NCI-H69 (cell line): ENCODE measurements around the gene TMEM62.
"Not testable (repeated sequence)": the region's sequence is repeated elsewhere in the genome, so short reads cannot be mapped to it uniquely, and the experiment has no call there.

Experiments used
- DNase-seq: peaks from one replicate; lab custom pipeline; 2025; lab: John Stamatoyannopoulos, UW

TMEM62 gene

DNA sequence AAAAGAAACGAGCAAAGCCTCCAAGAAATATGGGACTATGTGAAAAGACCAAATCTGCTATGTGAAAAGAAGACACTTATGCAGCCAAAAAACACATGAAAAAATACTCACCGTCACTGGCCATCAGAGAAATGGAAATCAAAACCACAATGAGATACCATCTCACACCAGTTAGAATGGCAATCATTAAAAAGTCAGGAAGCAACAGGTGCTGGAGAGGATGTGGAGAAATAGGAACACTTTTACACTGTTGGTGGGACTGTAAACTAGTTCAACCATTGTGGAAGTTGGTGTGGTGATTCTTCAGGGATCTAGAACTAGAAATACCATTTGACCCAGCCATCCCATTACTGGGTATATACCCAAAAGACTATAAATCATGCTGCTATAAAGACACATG is 43.8 kb downstream of the TMEM62 start:
- DNase-seq, result not testable (repeated sequence)

DNA sequence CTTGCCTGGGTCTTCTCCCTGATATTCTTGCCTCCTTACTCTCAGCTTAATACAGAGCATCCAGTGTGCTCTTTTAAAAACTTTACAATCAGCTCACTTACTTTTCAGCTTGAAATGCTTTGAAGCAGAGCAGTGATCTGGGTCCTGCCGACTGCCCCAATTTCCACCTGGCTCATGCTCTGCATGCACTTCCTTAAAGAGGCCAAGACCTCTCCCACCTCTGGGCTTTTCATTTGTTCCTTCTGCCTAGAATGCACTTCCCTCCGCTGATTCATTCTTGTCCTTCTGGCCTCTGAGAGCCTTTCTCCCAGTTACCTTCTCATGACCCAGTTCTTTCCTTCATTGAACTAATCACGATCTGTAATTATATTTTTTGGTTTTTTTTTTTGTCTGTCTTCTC is 49.9 kb downstream of the TMEM62 start:
- no peak for DNase-seq

DNA sequence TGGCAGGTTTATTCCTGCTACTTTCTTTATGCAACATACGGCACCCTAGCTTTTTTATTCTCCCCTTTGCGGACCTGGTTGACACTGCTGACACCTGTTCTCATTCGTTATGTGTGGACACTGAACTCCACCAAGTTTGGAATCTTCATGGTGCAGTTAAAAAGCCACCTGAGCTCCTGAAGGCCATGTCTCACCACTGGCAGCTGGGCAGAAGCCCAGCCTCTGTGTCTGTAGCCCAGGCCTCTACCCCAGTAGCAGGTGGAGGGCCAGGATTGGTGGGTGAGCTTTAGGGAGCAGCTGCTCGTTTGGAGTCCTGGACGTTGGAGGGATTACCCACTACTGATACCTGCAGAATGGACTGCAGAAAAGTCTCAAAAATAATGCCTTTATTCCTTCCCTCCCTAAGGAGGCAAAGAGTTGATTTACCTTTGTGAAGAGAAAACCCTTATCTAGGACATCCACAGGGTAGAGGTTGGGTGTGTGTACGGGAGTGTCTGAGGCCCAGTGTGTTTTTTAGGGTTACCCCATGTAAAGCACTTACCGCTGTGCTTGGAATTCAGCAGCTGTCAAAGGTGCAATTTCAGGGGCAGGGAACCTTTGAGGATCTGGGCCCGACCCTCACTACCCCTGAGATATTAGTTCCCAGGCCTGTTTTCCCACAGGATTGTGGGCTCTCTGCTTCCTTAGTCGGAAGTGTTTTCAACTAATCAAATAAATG is 51.2 kb downstream of the TMEM62 start:
- DNase-seq, result peak; percentile 34

DNA sequence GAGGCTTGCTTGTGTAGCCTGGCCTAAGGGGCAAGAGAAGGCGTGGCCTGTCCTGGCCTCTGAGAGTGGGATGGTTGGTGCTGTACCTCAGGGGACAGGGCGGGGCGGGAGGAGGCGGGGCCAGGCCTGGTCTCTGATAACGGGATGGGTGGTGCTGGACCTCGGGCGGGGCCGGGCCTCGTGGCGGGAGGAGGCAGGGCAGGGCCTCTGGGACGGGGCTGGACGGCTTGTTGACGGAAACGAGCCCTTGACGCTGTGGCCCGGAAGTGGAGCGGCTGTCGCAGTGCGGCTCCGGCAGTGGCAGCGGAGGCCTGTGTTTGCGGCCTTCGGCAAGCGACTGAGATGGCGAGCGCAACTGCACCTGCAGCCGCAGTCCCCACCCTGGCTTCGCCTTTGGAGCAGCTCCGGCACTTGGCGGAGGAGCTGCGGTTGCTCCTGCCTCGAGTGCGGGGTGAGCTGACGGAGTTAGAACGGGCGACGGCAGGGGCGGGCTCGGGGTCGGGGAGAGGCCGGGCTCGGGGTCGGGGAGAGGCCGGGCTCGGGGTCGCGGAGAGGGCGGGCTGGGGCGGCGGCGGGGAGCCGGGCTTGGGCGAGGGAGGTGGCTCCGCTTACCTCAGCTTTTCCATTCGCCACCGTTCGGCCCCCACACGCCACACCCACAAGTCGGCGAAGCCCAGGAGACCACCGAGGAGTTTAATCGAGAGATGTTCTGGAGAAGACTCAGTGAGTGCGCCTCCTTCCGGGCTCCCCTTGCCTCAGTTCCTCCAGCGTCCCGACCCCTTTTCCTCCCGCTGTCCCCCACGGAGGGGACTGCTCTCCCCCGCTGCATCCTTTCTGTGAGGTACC is 52.0 kb downstream of the TMEM62 start, which contains the start of gene CCNDBP1:
TSS of gene CCNDBP1 (plus strand) at position 247 of the 846 bp plus-strand sequence. CDS start at position 343, 96 bp downstream.
- DNase-seq, result peak; percentile 93

DNA sequence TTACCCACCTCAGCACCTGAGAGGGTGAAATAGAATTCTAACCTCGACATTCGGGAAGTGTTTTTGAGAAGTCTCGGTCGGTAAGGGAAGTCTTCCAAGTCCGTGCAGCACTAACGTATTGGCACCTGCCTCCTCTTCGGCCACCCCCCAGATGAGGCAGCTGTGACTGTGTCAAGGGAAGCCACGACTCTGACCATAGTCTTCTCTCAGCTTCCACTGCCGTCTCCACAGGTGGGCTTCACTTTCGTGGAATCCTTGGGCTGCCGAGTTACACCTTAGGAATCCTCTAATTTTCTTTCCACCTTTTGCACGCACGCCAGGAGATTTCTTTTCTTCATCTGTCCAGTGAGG is 52.6 kb downstream of the TMEM62 start:
- peak; percentile 76 for DNase-seq

DNA sequence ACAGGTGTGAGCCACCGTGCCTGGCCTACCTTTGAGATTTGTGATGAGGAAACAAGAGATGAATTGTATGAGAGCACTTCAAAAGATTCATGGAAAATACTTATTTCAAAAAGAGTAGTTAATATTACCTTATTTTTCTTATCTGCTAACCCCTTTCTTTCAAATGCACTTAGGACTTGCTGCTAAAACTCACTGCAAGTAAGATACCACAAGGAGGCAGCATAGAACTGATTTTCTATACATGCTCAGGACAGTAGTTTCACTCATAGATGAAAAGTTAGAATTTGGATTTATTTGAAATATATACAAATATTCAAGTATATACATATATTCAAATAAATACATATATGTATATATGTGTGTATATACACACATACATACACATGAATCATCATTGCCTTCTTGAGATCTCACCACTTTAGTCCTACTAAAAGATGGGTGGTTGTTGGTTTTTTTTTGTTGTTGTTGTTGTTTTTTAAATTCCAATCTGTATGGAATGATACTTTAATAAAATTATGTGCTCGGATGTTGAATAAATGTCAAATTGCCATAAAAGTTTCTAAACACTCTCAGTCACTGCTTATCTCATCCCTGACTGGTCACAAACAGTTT is 54.3 kb downstream of the TMEM62 start:
- DNase-seq, result peak; percentile 65

DNA sequence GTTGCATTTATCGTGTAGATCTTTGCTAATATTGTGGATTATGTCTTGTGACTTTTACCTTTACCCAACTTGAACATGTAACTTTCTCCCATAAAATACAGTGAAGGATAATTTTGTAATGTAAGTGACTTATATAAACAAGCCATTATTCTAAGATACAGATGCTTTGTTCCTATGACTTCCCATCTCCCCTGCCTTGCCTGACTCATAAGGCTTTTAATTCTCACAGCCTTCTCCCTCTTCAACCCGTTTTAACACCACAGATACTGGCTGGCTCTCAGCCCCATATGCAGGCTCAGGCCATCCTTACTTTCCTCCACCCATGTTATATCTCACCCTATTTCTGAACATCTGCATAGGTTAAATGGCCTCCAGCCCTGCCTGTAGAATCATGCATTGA is 55.9 kb downstream of the TMEM62 start:
- DNase-seq, result no peak

DNA sequence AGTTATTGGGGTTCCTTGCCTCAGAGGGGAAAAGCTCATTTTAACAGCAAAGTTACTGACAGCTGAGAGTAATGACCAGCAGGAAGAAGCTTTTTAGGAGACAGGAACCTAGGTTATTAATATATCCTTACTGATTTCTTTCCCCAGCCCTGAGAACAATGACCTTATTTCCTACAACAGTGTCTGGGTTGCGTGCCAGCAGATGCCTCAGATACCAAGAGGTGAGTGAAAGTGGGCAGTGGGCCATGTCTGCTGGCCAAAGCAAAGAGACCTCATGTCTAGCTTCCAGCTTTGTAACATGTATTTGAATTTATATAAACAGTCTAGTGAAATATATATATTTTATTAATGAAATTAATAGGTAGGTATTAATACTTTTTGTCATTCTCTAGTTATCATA is 56.8 kb downstream of the TMEM62 start:
- DNase-seq, result no peak

DNA sequence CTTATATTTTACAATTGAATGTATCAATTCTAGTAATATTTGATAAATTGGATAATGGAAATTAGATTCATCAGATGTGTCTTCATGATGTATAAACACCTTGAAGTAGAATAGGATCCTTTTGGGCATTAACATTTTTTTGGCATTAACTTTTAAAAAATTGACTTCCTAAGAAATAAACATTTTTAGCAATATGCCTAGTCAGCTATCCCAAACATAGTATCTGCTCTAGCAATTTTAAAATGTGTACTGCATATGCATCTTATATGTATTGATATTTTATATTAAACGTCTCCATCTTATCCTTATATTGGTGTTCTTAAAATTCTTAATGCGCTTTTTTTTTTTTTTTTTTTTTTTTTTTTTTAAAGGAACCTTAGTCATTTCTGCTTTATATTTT is 60.3 kb downstream of the TMEM62 start:
- no peak for DNase-seq

DNA sequence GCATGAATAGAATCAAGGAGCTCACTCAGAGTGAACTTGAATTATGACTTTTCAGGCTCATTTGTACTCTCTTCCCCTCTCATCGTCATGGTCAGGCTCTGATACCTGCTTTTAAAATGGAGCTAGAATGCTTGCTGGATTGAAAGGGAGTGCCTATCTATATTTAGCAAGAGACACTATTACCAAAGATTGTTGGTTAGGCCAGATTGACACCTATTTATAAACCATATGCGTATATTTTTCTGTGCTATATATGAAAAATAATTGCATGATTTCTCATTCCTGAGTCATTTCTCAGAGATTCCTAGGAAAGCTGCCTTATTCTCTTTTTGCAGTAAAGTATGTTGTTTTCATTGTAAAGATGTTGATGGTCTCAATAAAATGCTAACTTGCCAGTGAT is 61.4 kb downstream of the TMEM62 start:
- no peak for DNase-seq

DNA sequence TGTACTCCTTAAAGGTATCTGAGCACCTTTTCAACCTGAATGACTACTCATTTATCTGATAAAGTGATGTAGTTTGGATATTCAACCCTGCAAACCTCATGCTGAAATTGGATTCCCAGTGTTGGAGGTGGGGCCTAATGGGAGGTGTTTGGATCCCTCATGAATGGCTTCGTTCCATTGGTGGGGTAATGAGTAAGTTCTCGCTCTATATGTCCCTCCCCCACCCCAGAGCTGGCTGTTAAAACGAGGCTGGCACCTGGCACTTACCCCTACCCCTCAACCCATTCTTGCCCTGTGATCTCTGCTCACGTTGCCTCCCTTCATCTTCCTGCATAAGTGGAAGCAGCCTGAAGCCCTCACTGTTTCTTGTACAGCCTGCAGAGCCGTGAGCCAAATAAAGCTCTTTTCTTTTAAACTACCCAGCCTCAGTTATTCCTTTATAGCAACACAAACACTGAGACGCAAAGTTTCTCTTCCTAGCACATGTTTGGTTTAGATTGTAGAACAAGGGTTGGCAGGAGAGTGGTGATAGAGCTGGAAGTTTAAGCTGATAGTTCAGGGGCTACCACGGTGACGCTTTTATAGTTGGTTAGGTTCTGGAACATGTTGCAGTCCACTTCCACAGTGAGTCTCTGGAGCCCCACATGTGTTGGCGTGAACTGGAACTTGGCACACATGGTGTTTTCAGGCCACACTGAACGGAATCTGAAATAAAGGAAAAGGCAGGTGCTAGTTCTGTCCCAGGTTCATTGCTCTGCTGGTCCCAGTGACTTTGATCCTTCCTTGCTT is 63.6 kb downstream of the TMEM62 start:
- no peak for DNase-seq

DNA sequence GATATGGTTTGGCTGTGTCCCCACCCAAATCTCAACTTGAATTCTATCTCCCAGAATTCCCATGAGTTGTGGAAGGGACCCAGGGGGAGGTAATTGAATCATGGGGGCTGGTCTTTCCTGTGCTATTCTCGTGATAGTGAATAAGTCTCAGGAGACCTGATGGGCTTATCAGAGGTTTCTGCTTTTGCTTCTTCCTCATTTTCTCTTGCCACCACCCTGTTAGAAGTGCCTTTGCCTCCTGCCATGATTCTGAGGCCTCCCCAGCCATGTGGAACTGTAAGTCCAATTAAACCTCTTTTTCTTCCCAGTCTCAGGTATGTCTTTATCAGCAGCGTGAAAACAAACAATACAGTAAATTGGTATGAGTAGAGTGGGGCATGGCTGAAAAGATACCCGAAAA is 64.4 kb downstream of the TMEM62 start:
- not testable (repeated sequence) for DNase-seq

DNA sequence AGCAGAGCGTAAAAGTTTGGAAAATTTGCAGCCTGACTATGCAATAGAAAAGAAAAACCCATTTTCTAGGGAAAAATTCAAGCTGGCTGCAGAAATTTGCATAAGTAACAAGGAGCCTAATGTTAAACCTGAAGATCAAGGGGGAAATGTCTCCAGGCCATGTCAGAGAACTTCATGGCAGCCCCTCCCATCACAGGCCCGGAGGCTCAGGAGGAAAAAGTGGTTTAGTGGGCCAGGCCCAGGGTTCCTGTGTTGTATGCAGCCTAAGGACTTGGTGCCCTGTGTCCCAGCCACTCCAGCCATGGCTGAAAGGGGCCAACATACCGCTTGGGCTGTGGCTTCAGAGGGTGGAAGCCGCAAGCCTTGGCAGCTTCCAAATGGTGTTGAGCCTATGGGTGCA is 65.2 kb downstream of the TMEM62 start:
- DNase-seq, result not testable (repeated sequence)

DNA sequence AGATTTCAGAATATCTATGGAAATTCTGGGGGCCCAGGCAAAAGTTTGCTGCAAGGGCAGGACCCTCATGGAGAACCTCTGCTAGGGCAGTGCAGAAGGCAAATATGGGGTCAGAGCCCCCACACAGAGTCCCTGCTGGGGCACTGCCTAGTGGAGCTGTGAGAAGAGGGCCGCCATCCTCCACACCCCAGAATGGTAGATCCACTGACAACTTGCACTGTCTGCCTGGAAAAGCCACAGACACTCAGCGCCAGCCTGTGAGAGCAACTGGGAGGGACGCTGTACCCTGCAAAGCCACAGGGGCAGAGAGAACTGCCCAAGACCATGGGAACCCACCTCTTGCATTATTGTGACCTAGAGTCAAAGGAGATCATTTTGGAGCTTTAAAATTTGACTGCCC is 65.6 kb downstream of the TMEM62 start:
- DNase-seq, result no peak

DNA sequence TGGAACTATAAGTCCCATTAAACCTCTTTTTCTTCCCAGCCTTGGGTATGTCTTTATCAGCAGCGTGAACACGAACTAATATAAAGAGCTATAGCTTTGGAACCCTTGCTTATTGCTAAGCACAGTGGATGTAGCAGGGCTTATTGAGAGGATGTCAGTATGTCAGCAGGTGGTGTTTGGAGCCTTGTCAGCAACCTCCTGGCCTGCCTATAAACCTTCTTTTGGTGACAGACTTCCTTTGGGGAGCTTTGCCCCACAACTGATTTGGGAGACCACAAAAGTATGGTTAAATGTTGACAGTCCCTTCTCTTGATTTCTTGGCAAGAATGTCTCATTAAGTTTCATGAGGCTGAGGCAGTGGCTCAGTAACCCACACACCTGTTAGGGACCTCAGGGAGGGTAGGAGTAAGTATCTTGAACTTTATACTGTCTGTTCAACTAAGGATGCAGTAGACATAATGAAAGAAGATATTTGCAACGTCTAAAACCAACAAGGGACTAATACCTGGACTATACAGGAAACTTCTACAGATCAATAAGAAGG is 66.6 kb downstream of the TMEM62 start:
- DNase-seq, result no peak

DNA sequence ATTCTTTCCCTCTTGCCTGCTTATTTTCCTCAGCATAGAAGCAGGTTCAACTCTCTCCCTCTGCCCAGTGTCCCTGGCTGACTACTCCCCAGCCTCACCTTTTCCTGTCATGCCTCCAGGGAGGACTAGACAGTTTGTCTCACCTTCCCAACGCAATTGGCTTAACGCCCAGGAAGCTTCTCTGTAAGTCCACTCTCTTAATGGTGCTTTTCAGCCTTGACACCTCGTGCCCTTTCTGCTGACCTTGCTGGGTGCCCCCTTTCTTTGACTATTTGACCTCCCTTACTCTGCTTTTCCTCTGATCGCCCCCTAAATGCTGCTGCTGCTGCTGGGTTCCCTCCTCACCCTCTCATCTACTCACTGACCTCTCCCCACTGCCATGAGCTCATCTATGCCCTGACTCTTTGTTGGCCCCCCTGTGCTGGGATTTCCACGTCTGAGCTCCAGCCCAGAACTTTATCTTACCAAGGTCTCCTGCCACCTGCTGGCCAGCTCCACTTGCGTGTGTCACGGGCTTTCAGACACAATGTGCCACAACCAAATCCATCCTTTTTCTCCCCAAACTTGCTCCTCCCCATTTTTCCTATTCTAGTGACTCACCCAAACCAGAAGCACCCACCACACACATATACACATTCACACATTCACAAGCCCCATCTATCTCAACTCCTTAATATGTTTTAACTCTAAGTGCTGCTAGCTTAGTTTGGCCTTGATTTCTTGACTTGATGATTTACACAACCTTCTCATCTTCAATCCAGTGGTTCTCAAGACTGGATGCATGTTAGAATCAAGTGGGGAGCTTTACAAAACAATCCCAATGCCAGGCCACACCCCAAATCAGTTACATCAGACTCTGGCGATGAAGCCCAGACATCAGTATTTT is 70.9 kb downstream of the TMEM62 start:
- peak; percentile 63 for DNase-seq

DNA sequence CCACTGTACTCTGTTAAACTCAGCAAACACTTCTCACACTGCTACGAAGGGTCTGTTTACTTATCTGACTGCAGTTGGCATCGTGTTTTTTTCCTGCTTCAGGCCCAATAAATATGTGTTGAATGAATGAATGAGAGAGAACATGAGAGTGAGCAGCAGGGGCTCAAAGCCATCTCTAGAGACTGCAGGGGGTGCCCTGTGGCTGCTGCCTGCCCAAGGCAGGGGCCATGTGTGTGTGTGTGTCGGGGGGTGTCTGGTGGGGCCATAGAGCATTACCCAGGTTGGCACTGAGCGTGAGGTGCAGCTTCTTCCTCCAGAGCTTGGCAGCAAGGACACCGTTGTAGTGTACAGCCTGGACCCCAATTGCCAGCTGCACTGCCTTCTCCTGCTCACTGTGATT is 72.7 kb downstream of the TMEM62 start:
- DNase-seq, result no peak

DNA sequence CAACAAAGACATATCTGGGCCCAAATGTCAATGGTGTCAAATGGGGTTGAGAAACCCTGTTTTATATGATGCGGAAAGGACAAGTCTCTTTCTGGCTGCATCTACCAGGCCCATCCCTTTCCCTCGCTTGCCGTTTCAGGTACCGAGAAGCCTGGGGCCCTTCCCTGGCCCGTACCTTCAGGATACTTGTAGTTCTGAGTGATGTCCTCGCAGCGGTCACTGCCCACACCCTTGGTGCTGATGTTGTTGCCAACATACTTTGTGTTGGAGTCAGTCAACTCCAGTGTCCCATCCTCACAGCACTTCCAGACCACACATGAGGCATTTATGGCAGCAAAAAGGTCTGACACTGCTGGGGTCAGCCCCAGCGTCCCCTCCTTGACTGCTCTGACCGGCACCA is 73.6 kb downstream of the TMEM62 start:
- DNase-seq, result no peak

DNA sequence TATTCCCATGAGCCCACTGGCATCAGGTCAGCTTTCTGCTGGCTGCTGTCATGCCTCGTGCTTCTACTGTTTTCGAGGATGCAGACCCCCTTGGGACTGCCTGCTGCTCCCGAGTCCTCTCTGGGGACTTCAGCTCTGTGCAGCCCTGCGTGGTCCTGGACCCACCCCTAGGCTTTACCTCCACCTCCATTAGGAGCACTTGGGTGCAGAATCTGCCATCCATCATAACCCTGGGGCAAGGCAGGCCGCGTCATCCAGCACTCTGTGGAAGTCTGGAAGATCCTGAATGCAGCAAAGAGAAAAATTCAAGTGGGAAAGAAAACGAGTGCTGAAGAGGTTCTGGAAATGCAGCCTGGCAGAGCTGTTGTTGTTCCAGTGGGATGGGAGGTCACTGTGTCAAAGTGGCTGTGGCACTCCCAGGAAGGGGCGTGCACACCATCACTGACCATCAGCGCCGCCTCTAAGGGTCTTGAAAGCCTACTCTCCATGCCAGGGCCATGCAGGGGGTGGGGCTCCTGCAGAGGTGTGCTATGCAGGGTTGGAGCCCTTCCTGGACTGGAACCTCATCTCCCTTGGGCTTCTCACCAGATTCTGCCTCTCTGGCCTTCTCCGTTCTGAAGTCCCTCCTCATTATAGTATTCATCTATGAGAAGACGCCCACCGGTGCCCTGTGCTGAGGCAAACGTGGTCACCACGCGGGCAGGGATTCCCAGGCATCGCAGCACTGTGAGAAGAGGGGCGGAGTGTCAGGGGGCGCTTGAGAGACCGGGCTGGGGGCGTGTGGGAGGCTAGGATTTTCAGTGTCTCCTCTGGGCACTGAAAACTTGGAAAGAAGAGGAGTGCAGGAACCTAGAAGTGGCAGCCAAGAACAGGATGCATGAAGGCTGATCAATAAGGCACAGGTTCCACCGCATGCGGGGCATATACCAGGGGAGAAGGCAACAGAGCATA is 74.9 kb downstream of the TMEM62 start:
- DNase-seq, result no peak
